MM.1S (cell line): ENCODE results near the gene SUOX.

Experiments
- DNase-seq: peaks from one replicate; pipeline ENCODE4 v3.0.0-alpha.2; 2015
- H2AFZ ChIP-seq: fragments of 300-600 bp; sonication (generic); 2 replicates; pipeline ENCODE4 v1.6.0; 2016; ENCODE audit warnings: antibody characterized with exemption, low read length
- H3F3A ChIP-seq: fragments of 300-600 bp; sonication (generic); 2 replicates; pipeline ENCODE4 v1.6.1; 2016; ENCODE audit warnings: mild to moderate bottlenecking, antibody characterized with exemption, low read length, moderate library complexity, mixed read lengths; ENCODE audit not compliant: insufficient read depth
- H3K27ac ChIP-seq: fragments of 300-600 bp; sonication (generic); 2 replicates; pipeline ENCODE4 v1.5.1; 2016; ENCODE audit warnings: mild to moderate bottlenecking, low read length
- H3K27me3 ChIP-seq: fragments of 300-600 bp; sonication (generic); replicated peaks from 2 replicates; pipeline ENCODE4 v1.6.0; 2016; ENCODE audit warnings: low read length; ENCODE audit not compliant: insufficient read depth
- H3K36me3 ChIP-seq: fragments of 300-600 bp; sonication (generic); replicated peaks from 2 replicates; pipeline ENCODE4 v1.6.1; 2016; ENCODE audit warnings: mild to moderate bottlenecking, low read length, mixed read lengths; ENCODE audit not compliant: insufficient read depth
- H3K4me1 ChIP-seq: fragments of 300-600 bp; sonication (generic); 2 replicates; pipeline ENCODE4 v1.6.1; 2016; ENCODE audit warnings: low read length, mixed read lengths
- H3K4me2 ChIP-seq: fragments of 300-600 bp; sonication (generic); 2 replicates; pipeline ENCODE4 v1.6.0; 2016; ENCODE audit warnings: low read depth, low read length
- H3K4me3 ChIP-seq: fragments of 300-600 bp; sonication (generic); 2 replicates; pipeline ENCODE4 v1.5.1; 2016; ENCODE audit warnings: low read length, mixed read lengths
- H3K79me2 ChIP-seq: fragments of 300-600 bp; sonication (generic); 2 replicates; pipeline ENCODE4 v1.6.1; 2016; ENCODE audit warnings: mixed run types, low read length, mixed read lengths
- H3K9ac ChIP-seq: fragments of 300-600 bp; sonication (generic); 2 replicates; pipeline ENCODE4 v1.6.1; 2016; ENCODE audit warnings: low read length, mixed read lengths
- H3K9me2 ChIP-seq: fragments of 300-600 bp; sonication (generic); replicated peaks from 2 replicates; pipeline ENCODE4 v1.6.1; 2016; ENCODE audit warnings: mild to moderate bottlenecking, low read length, mixed read lengths; ENCODE audit not compliant: insufficient read depth
- H3K9me3 ChIP-seq: fragments of 300-600 bp; sonication (generic); replicated peaks from 2 replicates; pipeline ENCODE4 v1.6.1; 2016; ENCODE audit warnings: mild to moderate bottlenecking, low read length, mixed read lengths; ENCODE audit not compliant: insufficient read depth
- H4K20me1 ChIP-seq: fragments of 300-600 bp; sonication (generic); 2 replicates; pipeline ENCODE4 v1.6.1; 2016; ENCODE audit warnings: mild to moderate bottlenecking, low read length, moderate library complexity, mixed read lengths; ENCODE audit not compliant: insufficient read depth
- CTCF ChIP-seq: fragments of 300-600 bp; sonication (generic); IDR thresholded peaks from 2 replicates; pipeline ENCODE4 v1.5.1; 2016; ENCODE audit warnings: antibody characterized with exemption, low read length, mixed read lengths
- EZH2 ChIP-seq: fragments of 300-600 bp; sonication (generic); optimal IDR thresholded peaks from 2 replicates; pipeline ENCODE3; 2017; ENCODE audit warnings: low read depth, mild to moderate bottlenecking, antibody characterized with exemption, low read length, mixed read lengths
- EZH2phosphoT487 ChIP-seq: fragments of 300-600 bp; sonication (generic); IDR thresholded peaks from 2 replicates; pipeline ENCODE4 v1.6.1; 2018; ENCODE audit warnings: antibody characterized with exemption, low read length

The SUOX gene

GRCh38 chr12:55957106-55957859 lies 39.8 kb upstream of the SUOX start:
- Histone ChIP-seq H3K4me1 (no peaks in the 10 kb centered on the region), H4K20me1 (no peaks in the 10 kb centered on the region), H3K9me3 (no peaks in the 10 kb centered on the region), H3K27ac (no peak overlapping the region), H3K9ac (no peak overlapping the region), H3K9me2 (no peaks in the 10 kb centered on the region), H3K4me2 (no peak overlapping the region), H3K36me3 (no peaks in the 10 kb centered on the region), H2AFZ (no peak overlapping the region), H3K27me3 (no peaks in the 10 kb centered on the region), H3K79me2 (no peaks in the 10 kb centered on the region), H3F3A (no peaks in the 10 kb centered on the region), H3K4me3 (no peak overlapping the region)
- DNase-seq = peak; percentile 32
- no peak for TF ChIP-seq EZH2
- no peak for TF ChIP-seq CTCF
- TF ChIP-seq EZH2phosphoT487 = no peak

GRCh38 chr12:55963760-55964159 lies 33.3 kb upstream of the SUOX start:
- H3K27ac ChIP-seq = no peak overlapping the region
- no peak overlapping the region for H2AFZ ChIP-seq
- H3K4me3 ChIP-seq = no peak overlapping the region
- peaks cover 6% of the 10 kb centered on the region; the same call in 1 of the 2 replicates for H3F3A ChIP-seq
- H3K9ac ChIP-seq = no peak overlapping the region
- no peak for DNase-seq
- H3K9me3 ChIP-seq = no peaks in the 10 kb centered on the region
- TF ChIP-seq CTCF (no peak), EZH2phosphoT487 (no peak), EZH2 (no peak)
- H3K4me1 ChIP-seq = peaks cover 5% of the 10 kb centered on the region
- H3K79me2 ChIP-seq = peaks cover 9% of the 10 kb centered on the region
- no peak overlapping the region for H3K4me2 ChIP-seq
- no peaks in the 10 kb centered on the region for H3K9me2 ChIP-seq
- no peaks in the 10 kb centered on the region for H4K20me1 ChIP-seq
- H3K27me3 ChIP-seq = no peaks in the 10 kb centered on the region
- no peaks in the 10 kb centered on the region for H3K36me3 ChIP-seq

- H3K9ac ChIP-seq = no peak overlapping the region
- H3K4me3 ChIP-seq = no peak overlapping the region
- H4K20me1 ChIP-seq = no peaks in the 10 kb centered on the region
- TF ChIP-seq EZH2 = no peak
- TF ChIP-seq EZH2phosphoT487 = no peak
- no peak for TF ChIP-seq CTCF
- peaks cover 6% of the 10 kb centered on the region; the same call in 1 of the 2 replicates for H3F3A ChIP-seq
- no peaks in the 10 kb centered on the region for H3K9me3 ChIP-seq
- H3K9me2 ChIP-seq = no peaks in the 10 kb centered on the region
- peak overlapping the region; percentile 93; the same call in 1 of the 2 replicates for H2AFZ ChIP-seq
- H3K4me1 ChIP-seq = peaks cover 5% of the 10 kb centered on the region
- no peaks in the 10 kb centered on the region for H3K27me3 ChIP-seq
- no peak for DNase-seq
- no peak overlapping the region for H3K4me2 ChIP-seq
- H3K79me2 ChIP-seq = peaks cover 9% of the 10 kb centered on the region
- no peak overlapping the region for H3K27ac ChIP-seq
- no peaks in the 10 kb centered on the region for H3K36me3 ChIP-seq
Observed at GRCh38 chr12:55965240-55965639, 31.8 kb upstream of the SUOX start.
